DMS 273 (cell line): ENCODE results near the gene CCBE1.
A peak's percentile ranks its signal among the peaks of the same experiment; 100 is the strongest.

Experiments
- DNase-seq: peaks from one replicate; lab custom pipeline; 2025; ENCODE audit not compliant: unreplicated experiment; lab: John Stamatoyannopoulos, UW

CCBE1 gene

DNA sequence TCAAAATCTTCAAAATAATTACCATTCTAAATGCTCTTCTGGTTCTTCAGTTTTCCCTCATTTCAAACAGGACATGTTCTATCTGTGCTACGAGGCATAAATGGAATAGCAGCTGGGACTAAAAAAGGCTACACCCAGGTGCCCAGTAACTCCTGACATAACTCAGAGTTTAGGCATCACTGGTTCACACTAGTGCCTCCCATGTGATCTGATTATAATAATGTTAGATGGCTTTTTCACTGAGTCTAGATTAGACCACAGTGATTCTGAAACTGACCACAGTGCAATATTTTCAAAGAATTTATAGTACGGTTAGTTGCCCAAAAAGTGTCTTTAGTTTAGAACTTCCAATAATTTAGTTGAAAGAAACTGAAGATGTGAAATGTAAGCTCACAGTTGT, 123.3 kb downstream of the CCBE1 start:
- DNase-seq = no peak

DNA sequence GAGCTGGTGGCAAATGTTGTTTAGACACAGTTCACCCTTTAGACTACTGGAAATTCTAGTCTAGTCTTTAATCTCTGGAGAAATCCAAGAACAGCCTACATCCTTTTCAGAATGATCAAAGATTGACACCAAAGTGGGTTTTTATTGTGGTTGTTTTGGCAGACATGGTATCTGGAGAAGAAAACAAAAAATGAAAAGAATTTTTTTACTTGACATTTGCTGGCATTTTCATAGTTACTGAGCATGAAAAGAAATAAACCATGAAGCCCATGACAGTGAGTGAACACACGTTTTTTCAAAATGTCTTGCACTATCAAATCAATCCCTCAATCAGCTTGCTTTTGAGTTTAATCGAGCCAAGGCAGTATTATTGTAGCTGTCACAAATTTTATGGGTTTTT, 125.3 kb downstream of the CCBE1 start:
- DNase-seq = no peak

DNA sequence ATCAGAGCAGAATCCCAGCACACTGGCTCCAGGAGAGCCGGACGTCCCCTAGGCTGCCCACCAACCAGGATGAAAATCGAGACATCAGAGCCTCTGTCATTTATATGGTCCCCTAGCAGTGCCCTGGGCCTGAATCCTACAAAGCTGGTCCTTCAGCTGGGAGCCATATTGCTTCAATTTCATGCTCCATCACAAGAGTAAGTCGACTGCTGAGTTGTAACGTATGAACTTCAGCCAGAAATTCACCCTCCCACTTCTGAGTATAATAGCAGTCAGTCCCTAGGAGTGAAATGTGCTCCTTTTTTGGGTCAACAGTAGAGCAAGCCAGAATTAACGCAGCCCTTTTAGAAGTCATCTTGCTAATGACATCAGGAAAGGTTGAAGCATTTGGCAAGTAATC, 126.4 kb downstream of the CCBE1 start:
- no peak for DNase-seq

DNA sequence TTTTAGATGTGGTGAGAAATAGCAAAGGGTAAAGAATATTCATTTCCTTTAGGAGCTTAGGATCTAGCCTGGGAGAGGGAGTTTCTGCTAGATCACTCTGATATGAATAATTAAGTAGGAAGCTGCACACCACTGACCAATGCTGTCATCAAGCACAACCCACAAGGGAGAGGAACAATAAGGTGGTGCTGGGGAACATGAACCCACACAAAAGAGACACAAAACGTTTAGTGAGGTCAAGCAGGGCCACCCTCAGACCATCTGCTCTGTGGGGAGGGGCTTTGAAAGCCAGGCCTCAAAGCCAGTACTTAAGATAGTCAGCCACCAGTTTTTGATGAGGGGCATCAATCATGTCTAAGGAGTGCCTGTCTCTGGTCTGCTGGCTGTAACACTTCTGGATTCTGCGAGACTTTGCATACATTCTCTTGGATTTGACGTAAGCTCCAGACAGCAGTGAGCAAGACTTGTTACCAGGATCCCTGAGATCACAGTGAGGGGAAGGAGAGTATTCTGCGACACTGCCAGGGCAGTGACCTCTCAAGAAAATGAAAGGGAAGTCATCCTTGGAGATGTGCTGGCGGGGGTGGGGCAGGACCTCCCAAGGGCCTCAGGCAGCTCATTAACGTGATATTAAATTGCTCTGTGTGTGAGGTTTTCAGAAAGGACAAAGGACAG, 127.0 kb downstream of the CCBE1 start:
- no peak for DNase-seq

DNA sequence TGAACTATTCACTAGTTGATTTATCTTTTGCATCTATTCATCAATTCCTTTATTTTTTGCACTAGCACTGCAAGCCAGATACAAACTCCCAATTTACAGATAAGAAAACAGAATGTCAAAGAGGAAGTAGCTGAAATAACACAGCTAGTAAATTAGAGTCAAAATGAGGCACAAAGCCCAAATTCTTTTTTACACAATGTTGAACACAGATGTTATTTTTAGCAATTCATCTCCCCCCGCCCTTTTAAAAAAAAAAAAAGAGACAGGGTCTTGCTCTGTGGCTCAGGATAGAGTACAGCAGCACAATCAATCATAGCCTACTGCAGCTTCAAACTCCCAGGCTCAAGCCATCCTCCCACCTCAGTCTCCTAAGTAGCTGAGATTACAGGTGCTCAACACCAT, 127.8 kb downstream of the CCBE1 start:
- DNase-seq = no peak

DNA sequence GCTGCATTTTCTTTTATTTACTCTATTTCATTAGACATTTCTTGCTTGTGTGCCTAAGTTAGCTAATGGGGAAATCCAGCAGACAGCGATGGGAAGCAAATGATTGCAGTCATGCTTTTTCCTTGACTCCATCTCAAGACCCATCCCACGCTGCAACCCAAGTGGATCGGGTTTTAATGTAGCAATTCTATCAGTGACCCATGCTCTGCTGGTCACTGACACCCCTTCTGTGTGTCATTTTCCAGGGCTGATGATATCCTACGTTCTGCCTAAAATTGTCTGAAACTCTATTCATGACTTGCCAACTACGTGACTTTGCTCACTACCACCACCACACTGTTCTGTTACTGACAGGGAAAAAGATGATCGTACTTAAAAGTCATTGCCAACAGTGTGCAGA, 129.8 kb downstream of the CCBE1 start:
- DNase-seq = no peak

DNA sequence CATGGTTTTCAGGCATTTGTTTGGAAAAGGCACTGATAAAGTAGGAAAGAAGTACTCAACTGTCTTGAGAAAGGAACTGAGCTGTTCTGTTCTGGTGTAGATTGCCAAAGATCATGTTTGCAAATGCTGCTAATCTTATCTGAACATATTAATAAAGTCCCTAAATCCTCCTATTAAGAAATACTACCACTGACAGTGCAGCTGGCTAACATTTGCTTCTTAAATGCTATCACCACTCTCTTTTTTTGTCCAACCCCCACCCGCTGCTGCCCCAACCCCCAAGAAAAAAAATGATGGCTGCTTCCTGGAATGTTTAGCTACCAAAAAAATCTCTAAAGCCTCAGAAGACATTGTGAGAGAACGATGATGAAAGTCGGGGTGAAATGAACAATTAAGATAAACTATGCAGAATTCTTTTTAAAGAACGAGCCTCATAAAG, 130.7 kb downstream of the CCBE1 start:
- DNase-seq = no peak

DNA sequence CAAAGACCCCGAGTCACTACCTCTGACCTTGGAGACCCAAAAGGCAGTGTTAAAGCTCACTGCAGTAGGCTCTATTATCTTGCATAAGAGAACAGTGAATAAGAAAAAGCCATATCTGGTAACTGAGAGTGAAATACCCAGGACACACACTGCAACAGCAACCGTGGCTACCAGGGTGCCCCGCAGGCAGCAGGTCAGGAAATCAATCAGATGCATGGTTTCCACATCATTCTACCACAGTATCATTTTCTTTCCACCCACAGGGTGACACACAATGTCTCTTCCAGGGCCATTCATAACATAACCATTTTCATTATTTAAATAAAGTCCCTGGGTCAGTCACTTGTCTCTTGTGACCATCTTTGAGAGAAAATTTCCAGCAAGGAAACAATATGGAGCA, 131.3 kb downstream of the CCBE1 start:
- no peak for DNase-seq

DNA sequence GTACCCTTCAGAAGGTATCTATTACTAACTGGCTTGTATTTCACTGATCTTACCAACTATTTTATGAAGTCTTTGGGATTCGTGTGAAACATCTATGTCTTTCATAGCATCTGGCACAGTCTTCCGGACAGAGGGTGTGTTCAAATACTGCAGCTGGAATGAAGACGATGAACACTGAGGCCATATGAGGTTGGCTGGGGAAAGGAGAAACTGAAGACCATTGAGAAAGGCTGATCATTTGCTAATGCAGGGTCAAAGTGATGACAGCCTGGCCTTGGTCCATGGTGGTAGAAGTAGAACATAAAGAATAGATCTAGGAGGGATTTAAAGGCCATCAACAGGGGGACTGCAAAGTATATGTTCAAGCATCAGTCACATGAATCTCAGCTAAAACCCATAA, 132.7 kb downstream of the CCBE1 start:
- DNase-seq = no peak

DNA sequence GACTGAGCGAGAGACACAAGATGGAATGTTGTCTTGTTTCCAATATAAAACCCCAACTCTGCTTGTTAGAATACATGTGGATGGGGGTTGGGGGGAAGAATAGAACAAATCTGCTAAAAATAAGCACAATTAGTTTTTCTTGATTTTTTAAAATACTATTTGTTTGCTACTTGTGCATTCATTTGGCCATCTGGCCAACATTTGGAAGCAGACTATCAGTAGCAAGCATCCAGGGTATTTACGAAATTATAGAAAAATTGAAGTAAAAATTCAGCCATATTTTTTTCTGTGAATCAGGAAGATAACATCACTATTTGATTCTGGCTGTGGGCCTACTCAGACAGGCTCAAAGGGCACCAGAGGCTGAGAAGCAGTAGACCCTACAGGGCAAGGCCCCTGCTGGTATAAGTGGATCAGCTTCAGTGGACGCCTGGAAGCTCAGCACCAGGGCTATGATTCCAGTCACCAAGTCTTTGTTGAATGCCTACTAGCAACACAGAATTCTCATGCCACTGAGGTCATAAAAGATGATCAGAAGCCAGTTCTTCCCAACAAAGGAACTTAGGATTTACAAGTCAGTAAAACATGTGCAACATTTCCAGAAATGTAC, 133.9 kb downstream of the CCBE1 start:
- no peak for DNase-seq

DNA sequence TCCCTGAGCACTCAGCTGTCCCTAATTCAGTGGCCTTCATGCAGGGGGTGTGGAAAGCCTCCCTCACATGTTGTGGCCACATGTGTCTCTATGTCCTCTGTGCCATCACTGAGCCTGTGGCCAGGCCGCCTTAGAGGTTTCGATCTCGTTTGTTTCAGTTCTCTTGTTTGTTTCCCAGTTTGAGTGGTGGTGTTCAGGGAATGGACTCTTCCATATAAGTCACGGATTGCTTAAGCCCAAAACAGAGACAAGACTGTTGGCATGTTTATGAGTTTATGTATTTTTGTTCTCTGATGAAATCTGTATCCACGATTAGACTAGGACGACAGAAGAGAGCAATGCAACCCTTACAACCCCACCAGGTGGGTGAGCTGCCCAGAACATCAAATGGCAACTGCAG, 134.5 kb downstream of the CCBE1 start:
- DNase-seq = no peak

DNA sequence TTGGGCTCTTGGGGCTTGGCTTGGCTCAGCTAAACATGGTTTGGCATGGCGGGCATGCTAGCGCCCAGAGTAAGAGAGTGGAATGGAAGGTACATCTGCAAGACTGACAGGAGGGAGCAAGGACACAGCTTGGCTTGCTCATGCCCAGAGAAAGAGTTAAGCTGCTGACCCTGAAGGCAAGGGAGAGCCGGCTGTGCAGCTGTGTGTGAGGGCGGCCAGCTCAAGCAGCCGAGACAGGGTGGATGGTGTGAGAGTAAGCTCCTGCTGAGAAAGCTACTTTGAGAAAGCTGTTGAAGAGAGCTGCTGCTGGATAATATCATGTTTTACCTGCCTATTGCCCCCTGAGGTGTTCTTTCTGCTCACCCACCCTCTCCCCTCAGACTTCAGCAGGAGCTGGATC, 135.6 kb downstream of the CCBE1 start:
- no peak for DNase-seq

DNA sequence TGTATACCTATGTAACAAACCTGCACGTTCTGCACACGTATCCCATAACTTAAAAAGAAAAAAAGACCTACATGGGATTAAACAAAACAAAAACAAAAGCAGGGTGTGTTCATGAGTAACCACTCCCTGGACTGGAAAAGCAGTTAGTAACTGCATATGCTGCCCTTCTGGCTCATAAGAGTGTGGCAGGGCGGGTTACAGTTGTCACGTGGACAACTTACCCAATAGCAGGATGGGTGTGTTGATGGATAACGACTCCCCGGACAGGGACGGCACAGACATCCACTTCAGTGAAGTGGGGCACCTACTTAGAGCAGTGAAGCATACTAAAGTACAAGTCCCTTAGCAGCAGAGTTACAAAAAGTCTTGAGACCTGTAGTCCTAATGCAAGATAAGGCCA, 136.7 kb downstream of the CCBE1 start:
- DNase-seq = peak; percentile 34

DNA sequence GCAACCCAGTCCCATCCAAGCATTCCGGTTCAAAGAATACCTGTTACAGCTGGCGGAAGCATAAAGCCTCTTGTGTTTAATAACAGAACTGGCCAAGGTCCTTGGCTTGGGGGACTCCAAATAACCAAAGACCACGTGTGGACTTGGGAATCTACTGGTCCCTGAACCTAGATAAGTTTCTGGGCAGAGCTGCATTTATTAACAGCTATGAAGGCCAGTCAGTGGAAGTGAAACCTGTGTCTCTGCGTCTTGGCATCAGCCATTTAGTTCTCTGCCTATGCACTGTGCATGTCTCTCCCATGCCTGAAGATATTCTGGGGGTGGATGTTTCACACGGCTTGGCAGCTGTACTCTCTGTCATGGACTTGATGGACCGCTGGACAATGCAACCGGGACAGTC, 137.7 kb downstream of the CCBE1 start:
- no peak for DNase-seq

DNA sequence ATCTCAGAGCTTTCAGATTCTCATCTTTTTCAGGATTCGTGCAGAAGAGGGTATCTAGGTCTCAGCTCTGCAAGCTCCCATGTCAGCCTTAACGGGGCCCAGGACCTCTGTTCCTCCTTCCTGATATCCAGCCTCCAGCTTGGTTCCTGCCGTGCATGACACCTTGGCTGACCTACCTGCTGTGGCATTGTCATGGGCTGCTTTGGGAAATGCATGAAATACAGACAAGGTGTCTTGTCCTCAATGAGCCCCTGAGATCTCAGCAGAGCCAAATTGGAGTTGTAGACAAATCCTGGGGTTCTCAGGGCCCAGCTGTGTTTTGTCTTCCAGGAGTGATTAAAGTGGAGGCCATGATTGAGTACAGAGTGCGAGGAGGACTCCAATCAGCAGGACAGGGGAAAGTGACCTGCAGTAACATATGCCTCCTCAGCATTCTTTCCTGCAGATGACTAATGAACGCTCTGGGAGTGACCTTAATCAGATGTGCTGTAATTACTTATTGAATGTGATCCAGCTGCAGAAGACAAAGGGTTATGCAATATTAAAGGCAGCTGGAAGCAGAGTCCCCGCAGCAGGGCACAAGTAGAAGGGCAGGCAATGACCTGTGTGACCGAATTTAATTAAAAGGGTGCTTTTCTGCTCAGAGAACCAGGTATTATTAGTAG, 141.1 kb downstream of the CCBE1 start:
- DNase-seq = no peak

DNA sequence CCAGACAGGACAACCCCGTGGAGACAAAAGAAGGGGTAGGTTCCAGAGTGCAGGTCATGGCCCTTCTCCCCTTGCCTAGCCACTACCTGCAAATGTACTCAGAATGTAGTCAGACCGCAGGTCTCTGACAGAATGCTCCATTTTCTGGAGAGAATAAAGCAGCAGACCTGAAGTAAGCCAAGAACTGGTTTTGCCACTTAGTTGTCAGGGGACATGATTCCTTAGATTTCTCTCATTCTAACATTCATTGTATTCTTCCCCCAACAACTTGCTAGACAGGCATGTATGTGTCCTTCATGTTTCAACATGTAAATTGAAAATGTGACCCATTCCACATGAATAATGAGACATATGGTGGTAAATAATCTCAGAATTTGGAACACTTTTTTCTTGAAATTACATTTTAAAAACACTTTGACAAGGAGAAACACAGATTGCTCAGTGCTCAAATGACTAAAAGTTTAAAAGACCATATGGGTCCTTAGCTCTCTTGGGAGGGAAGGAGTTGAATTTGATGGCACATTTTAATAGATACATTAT, 142.4 kb downstream of the CCBE1 start:
- DNase-seq = no peak

DNA sequence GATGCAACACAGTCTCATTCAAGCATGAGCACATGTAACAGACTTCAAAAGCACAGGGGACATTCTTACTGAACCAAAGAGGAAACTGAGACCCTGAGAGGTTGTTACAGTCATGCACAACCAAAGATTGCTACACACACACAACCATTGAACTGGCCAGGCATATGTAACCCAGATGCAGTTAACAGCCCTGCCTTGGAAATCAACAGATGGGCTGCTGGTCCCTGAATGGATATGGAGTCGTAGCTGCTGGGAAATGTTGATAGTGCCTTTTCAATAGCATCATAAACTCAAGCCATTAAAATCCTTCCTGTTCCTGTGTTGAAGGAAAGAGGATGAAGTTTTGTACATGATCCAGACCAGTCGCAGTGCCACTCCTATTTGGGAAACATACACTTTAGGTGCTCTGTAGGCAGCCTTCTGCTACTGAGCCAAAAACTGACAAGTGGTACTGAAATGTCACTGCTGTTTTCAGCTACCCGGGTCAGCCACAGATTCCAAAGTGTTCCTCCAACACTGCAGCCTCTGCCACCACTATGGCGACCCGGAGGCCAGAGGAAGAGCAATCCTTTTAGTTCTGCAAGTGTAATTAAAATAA, 143.9 kb downstream of the CCBE1 start:
- peak; percentile 51 for DNase-seq

DNA sequence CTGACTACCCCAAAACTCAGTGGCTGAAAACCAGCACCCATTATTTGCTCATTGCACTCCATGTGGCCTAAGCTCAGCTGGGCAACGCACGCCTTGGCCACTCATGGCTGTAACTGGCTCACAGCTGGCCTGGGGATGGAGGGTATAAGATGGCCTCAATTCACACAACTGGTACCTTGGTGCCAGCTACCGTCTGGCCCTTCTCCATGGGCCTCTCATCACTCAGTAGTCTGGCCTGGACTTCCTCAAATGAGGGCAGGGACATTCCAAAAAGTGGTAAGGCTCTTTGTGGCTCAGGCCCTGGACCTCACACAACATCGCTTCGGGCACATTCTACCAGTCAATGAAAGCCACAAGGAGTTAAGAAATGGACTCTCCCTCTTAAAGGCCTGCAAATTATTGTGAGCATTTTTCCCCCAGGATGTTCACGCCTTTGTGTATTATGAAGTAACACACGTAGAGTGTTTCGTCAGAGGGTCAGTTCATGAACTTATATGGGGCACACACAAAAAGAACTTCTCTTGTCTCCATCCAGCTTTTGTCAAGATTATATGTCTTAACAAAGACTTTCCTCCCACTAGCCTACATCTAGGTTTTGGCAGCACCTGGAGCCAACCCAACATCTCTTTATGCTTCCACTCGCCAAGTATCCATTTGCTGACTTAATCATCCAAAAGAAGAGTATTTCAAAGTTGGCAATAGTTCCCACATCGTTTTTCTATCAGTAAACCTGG, 145.2 kb downstream of the CCBE1 start:
- DNase-seq = no peak

DNA sequence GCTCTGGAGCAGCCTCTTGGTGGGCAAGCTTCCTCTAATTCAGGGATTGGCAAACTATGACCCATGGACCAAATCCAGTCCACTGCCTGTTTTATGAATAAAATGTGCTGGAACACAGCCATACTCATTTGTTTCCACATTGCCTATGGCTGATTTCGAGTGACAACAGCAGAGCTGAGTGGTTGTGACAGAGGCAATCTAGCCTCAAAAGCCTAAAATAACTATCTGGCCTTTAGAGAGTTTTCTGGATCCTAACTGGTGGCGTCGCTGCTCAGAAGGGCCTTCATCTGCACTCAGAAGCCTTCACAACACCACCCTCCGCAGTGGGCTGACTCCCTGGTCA, 147.1 kb downstream of the CCBE1 start:
- DNase-seq = no peak

DNA sequence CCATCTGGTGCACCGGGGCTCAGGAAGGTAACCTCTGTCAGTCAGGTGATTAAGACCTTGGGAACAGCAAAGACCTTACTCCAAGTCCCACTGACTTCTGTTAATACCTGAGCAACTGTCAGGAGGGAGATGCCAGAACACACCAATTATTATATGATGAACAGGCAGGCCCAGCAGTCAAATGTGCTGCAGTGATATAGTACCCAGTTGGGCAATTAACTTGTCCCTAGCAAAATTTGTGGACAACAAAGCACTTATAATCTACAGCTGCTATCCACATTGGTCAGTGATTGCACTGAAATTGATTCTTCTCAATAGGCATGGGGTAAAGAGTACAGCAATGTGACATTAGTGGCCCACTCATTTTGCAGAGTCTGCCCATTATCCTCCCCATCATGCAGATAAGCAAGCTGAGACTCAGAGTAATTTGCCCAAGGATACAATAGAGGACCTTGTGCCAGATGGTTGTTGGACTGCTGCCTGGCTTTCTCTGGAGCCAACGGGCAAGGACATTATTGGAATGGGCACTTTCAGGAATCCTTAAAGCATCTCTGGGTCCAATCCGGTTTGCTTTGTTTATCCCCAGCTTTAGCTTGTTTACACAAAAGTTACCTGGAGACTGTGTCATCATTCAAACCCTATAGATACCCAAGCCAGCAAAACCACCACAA, 147.6 kb downstream of the CCBE1 start:
- peak; percentile 42 for DNase-seq
